ENCODE data around the gene OCA2. TPM values are rescaled to one million over a fixed set of nuclear protein-coding genes. Genes with fewer than 3 reads are reported as not detected.

OCA2 gene
- total and polyA plus RNA-seq, 2 of the 4 experiments (the other 2 are of a cell fraction) = under 0.01 to 0.03 TPM

DNA sequence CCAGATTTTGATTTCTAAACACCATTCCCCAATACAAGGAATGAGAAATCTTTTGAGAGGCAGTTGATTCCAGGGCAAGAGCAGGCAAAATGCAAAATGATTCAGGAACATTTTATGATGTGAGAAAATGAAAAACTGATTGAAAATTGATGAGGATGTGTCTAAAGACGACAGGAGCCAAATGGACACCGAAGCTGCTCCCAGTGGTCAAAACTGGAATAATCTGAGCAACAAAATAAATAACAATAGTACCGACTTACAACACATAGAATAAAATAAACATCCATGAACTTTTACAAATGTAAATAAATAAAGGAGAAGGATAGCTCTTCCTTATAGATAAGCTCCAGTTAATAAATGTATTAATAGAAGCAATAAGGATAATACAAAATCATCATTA is 186.8 kb downstream of the OCA2 start:
- Histone ChIP-seq H2AFZ (replicated peaks; ENCODE audit: low read length, poor library complexity) (no peak overlapping the region), H3K9me1 (ENCODE audit: insufficient read depth, low read length) (no peaks in the 10 kb centered on the region), H3K9me3 (ENCODE audit: control insufficient read depth, insufficient read depth, low read length) (peaks cover 11% of the 10 kb centered on the region), H3K56ac (ENCODE audit: extremely low read depth, insufficient read depth, low read length) (no peak overlapping the region), H2BK15ac (ENCODE audit: low read depth, low read length) (no peak overlapping the region), H3K36me3 (ENCODE audit: control insufficient read depth, insufficient read depth, low read length) (no peaks in the 10 kb centered on the region), H3K4me2 (ENCODE audit: low read depth, low read length) (no peak overlapping the region), H3K79me1 (ENCODE audit: low read depth in 1 of 2, low read length in 2 of 2) (no peaks in the 10 kb centered on the region), H2BK5ac (ENCODE audit: low read depth, low read length, poor library complexity, severe bottlenecking) (no peak overlapping the region), H2BK20ac (ENCODE audit: low read depth, low read length) (no peak overlapping the region), H4K5ac (ENCODE audit: low read depth, low read length) (no peak overlapping the region), H3K4me1 (ENCODE audit: control insufficient read depth, insufficient read depth, low read length) (no peaks in the 10 kb centered on the region), H2AK9ac (replicated peaks; ENCODE audit: low read depth, low read length, poor library complexity) (no peak overlapping the region), H3K23ac (ENCODE audit: low read depth, low read length) (no peak overlapping the region), H4K8ac (ENCODE audit: low read depth in 2 of 2, low read length in 2 of 2) (no peak overlapping the region), H4K20me1 (ENCODE audit: insufficient read depth, low read length) (no peaks in the 10 kb centered on the region), H3K27me3 (ENCODE audit: control insufficient read depth, insufficient read depth, low read length) (no peaks in the 10 kb centered on the region), H3K4me3 (ENCODE audit: insufficient read depth, low read depth, low read length) (no peak overlapping the region), H4K91ac (ENCODE audit: insufficient read depth, low read depth, low read length) (no peak overlapping the region), H2AK5ac (ENCODE audit: low read depth, low read length) (no peak overlapping the region), H3K4ac (ENCODE audit: low read depth, low read length) (no peak overlapping the region), H3K18ac (ENCODE audit: low read depth, low read length) (no peak overlapping the region), H3K27ac (ENCODE audit: insufficient read depth, low read length) (no peak overlapping the region), H3K9ac (ENCODE audit: low read depth, low read length) (no peak overlapping the region), H2BK120ac (ENCODE audit: low read depth, low read length) (no peak overlapping the region), H3K14ac (replicated peaks; ENCODE audit: low read depth, low read length) (no peak overlapping the region)
- intact Hi-C loops (cut with micrococcal nuclease) (no loop called here), dilution Hi-C loops (cut with HindIII; ENCODE audit: low sequenced_read_pairs, unreplicated experiment) (no loop called here), in situ Hi-C loops (cut with MboI; ENCODE audit: low sequenced_read_pairs) (no loop called here)
- CTCF ChIA-PET = no interaction called here
- ATAC-seq (ENCODE audit: low read depth) (no peak), DNase-seq (no peak)
- BruUV-seq (replicated peaks) = no TSS peak
- WGBS, 2 experiments (ENCODE audit: extremely low coverage in 2 of 2, insufficient read length in 1 of 2) = no CpG with 5 or more reads among the region's 3 CpGs
- no peak for TF ChIP-seq RAD21 (IDR thresholded peaks at IDR 0.05; ENCODE audit: low read length)
- no peak for TF ChIP-seq MAZ (IDR thresholded peaks at IDR 0.05; ENCODE audit: borderline replicate concordance, low read depth, low read length)
- no peak for TF ChIP-seq CHD1 (IDR thresholded peaks at IDR 0.05; ENCODE audit: low read depth, low read length)
- no peak for TF ChIP-seq USF2 (IDR thresholded peaks at IDR 0.05; ENCODE audit: low read depth, low read length)
- no peak for TF ChIP-seq POLR2A (IDR thresholded peaks at IDR 0.05; ENCODE audit: low read depth, low read length)
- TF ChIP-seq MAFK (IDR thresholded peaks at IDR 0.05; ENCODE audit: low read depth, low read length) = no peak
- TF ChIP-seq RCOR1 (IDR thresholded peaks at IDR 0.05; ENCODE audit: insufficient replicate concordance, low read length) = no peak
- TF ChIP-seq, protein P1, sequence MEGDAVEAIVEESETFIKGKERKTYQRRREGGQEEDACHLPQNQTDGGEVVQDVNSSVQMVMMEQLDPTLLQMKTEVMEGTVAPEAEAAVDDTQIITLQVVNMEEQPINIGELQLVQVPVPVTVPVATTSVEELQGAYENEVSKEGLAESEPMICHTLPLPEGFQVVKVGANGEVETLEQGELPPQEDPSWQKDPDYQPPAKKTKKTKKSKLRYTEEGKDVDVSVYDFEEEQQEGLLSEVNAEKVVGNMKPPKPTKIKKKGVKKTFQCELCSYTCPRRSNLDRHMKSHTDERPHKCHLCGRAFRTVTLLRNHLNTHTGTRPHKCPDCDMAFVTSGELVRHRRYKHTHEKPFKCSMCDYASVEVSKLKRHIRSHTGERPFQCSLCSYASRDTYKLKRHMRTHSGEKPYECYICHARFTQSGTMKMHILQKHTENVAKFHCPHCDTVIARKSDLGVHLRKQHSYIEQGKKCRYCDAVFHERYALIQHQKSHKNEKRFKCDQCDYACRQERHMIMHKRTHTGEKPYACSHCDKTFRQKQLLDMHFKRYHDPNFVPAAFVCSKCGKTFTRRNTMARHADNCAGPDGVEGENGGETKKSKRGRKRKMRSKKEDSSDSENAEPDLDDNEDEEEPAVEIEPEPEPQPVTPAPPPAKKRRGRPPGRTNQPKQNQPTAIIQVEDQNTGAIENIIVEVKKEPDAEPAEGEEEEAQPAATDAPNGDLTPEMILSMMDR (conservative IDR thresholded peaks at IDR 0.05; ENCODE audit: low read depth, low read length) = no peak
- no peak for TF ChIP-seq BHLHE40 (IDR thresholded peaks at IDR 0.05; ENCODE audit: low read depth, low read length)
- TF ChIP-seq NFE2L2 (IDR thresholded peaks at IDR 0.05; ENCODE audit: low read depth, low read length) = no peak
- POLR2A ChIA-PET (ENCODE audit: unreplicated experiment) = no interaction called here

All from IMR-90 (cell line).